SIG-M5 (cell line): ENCODE results near the gene DDX4.

Experiments used
- DNase-seq: peaks from one replicate; lab custom pipeline; 2025; lab: John Stamatoyannopoulos, UW

The DDX4 gene

DNA sequence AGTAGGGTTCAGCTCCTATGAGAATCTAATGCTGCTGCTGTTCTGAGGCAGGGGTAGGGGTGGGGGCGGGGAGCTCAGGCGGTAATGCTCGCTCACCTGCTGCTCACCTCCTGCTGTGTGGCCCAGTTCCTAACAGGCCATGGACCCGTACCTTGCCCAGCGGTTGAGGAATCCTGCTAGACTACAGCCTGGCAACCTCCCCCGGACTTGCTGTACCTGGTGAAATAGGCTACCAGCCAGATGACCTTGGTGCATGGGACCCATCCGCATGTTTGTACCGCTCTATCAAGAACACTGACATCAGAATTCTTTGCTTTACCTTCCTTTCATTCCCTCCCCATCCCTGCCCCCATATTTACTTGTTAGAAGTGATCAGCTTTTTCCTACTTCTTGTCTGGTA is 128.6 kb downstream of the DDX4 start:
- no peak for DNase-seq
